HepG2 (cell line): Measurements from ENCODE around the gene BBS1. TPM values are rescaled to one million over a fixed set of nuclear protein-coding genes. Genes with fewer than 3 reads are reported as not detected.
A peak's percentile ranks its signal among the peaks of the same experiment; 100 is the strongest.

ENCODE experiments used
- ATAC-seq: fragments of 200-7000 bp; cut with Tn5 transposase; 3 replicates; pipeline ENCODE4 v1.9.1; 2020; ENCODE audit warnings: mild to moderate bottlenecking, moderate library complexity
- BruUV-seq: library from RNA; stranded (reverse); fragments of 400-500 nt; replicated peaks from 2 replicates; lab custom pipeline; 2021; lab: Mats Ljungman, UMichigan
- CTCF ChIA-PET: fragments of 300-600 bp; formaldehyde crosslinking; extraction: SDS; loops from one replicate; lab custom pipeline; 2021; ENCODE audit warnings: low total read pairs, inconsistent platforms, low intra/inter-chr PET ratio; lab: Yijun Ruan, JAX
- POLR2A ChIA-PET: fragments of 350-600 bp; sonication (Branson Sonifier 250); formaldehyde crosslinking; loops from one replicate; lab custom pipeline; 2020; ENCODE audit warnings: antibody characterized with exemption, inconsistent platforms; lab: Yijun Ruan, JAX
- DNase-seq: peaks from one replicate; pipeline ENCODE4 v3.0.0-alpha.2; 2015; ENCODE audit warnings: low spot score
- FAIRE-seq: peaks from 3 replicates; lab custom pipeline; 2011; peaks lifted over from hg19 to GRCh38; lab: Jason Lieb, UNC
- H2AFZ ChIP-seq: one replicate; pipeline ENCODE4 v1.6.1; 2011; ENCODE audit warnings: low read length, inconsistent platforms
- H3K27ac ChIP-seq: fragments of 300-600 bp; 3 replicates; pipeline ENCODE4 v1.8.0; 2011; ENCODE audit warnings: mixed run types, mild to moderate bottlenecking, mixed read lengths, low read length, inconsistent platforms; ENCODE audit not compliant: insufficient read depth; ENCODE audit errors: extremely low read length
- H3K27me3 ChIP-seq, 2 experiments: fragments of 200-600 bp in 1 of 2; 2 replicates in 1 of 2; 3 replicates in 1 of 2; pipeline versions ENCODE4 v1.6.0 to v1.8.0; 2011; ENCODE audit warnings: low read length in 2 of 2, mild to moderate bottlenecking in 2 of 2, moderate library complexity in 2 of 2, inconsistent platforms in 1 of 2; ENCODE audit not compliant: insufficient read depth in 2 of 2, control insufficient read depth in 1 of 2
- H3K36me3 ChIP-seq, 2 experiments: fragments of 200-600 bp in 1 of 2; replicated peaks in 1 of 2; 2 replicates in 1 of 2; 3 replicates in 1 of 2; pipeline versions ENCODE4 v1.5.1 to v1.8.0; 2011; ENCODE audit warnings: low read length in 2 of 2, inconsistent platforms in 1 of 2; ENCODE audit not compliant: insufficient read depth in 2 of 2, control insufficient read depth in 1 of 2
- H3K4me1 ChIP-seq: 2 replicates; pipeline ENCODE4 v1.5.1; 2012; ENCODE audit warnings: low read length, inconsistent platforms; ENCODE audit not compliant: insufficient read depth
- H3K4me2 ChIP-seq: 2 replicates; pipeline ENCODE4 v1.6.0; 2011; ENCODE audit warnings: low read depth, low read length, inconsistent platforms
- H3K4me3 ChIP-seq, 3 experiments: fragments of 200-600 bp in 1 of 3; sonication (generic), shearing (Covaris generic) in 1 of 3; replicated peaks in 1 of 3; 2 replicates each; pipeline ENCODE4 v1.5.1; 2011 to 2016; ENCODE audit warnings: low read length in 3 of 3, inconsistent platforms in 2 of 3, low read depth in 2 of 3, mild to moderate bottlenecking in 2 of 3, control low read depth in 1 of 3, mixed read lengths in 1 of 3; ENCODE audit not compliant: insufficient read depth in 1 of 3
- H3K79me2 ChIP-seq: one replicate; pipeline ENCODE4 v1.6.1; 2011; ENCODE audit warnings: low read length, inconsistent platforms; ENCODE audit not compliant: insufficient read depth
- H3K9ac ChIP-seq: 2 replicates; pipeline ENCODE4 v1.6.0; 2011; ENCODE audit warnings: mild to moderate bottlenecking, low read depth, low read length, inconsistent platforms; ENCODE audit not compliant: insufficient read depth
- H3K9me3 ChIP-seq: 2 replicates; pipeline ENCODE4 v1.5.1; 2012; ENCODE audit warnings: mild to moderate bottlenecking, low read length
- H4K20me1 ChIP-seq: 2 replicates; pipeline ENCODE4 v1.6.0; 2011; ENCODE audit warnings: inconsistent platforms, mild to moderate bottlenecking, low read length, moderate library complexity; ENCODE audit not compliant: insufficient read depth
- ARNTL ChIP-seq: sonication (generic); formaldehyde crosslinking; IDR thresholded peaks from 2 replicates; pipeline ENCODE4 v1.4.0; 2020; ENCODE audit warnings: mild to moderate bottlenecking, missing genetic modification reagents
- ASH2L ChIP-seq: fragments of 300-600, 200-600 bp; sonication (generic); IDR thresholded peaks from 2 replicates; pipeline ENCODE4 v1.7.0; 2017; ENCODE audit warnings: low read depth, mild to moderate bottlenecking, moderate library complexity, mixed read lengths, low read length; ENCODE audit not compliant: insufficient read length
- CBX5 ChIP-seq: sonication (generic); formaldehyde crosslinking; IDR thresholded peaks from 2 replicates; pipeline ENCODE4 v1.4.0; 2020; ENCODE audit warnings: missing genetic modification reagents, borderline replicate concordance
- CEBPB ChIP-seq: IDR thresholded peaks from 2 replicates; pipeline ENCODE4 v1.6.1; 2011; ENCODE audit warnings: low read depth, low read length, improper control_type of control experiment, borderline replicate concordance
- CHD4 ChIP-seq: fragments of 200-600 bp; sonication (generic); IDR thresholded peaks from 2 replicates; pipeline ENCODE4 v1.7.0; 2017; ENCODE audit warnings: mild to moderate bottlenecking, low read length, borderline replicate concordance
- FOXK1 ChIP-seq: sonication (generic); formaldehyde crosslinking; IDR thresholded peaks from 2 replicates; pipeline ENCODE4 v1.4.0; 2020; ENCODE audit warnings: low read depth, missing genetic modification reagents, borderline replicate concordance
- HNRNPH1 ChIP-seq: fragments of 200-400 bp; formaldehyde crosslinking; optimal IDR thresholded peaks from 2 replicates; pipeline ENCODE3; 2017; ENCODE audit warnings: mild to moderate bottlenecking, low read depth, low read length
- JUN ChIP-seq: sonication (generic); formaldehyde crosslinking; IDR thresholded peaks from 2 replicates; pipeline ENCODE4 v1.4.0; 2020; ENCODE audit warnings: mild to moderate bottlenecking, missing genetic modification reagents
- MXD4 ChIP-seq: IDR thresholded peaks from 2 replicates; pipeline ENCODE4 v1.6.1; 2016; ENCODE audit warnings: mild to moderate bottlenecking, missing biosample characterization, missing genetic modification reagents
- PRPF4 ChIP-seq: fragments of 200-400 bp; formaldehyde crosslinking; IDR thresholded peaks from 2 replicates; pipeline ENCODE4 v1.6.1; 2016; ENCODE audit warnings: low read length, low read depth; ENCODE audit not compliant: poor library complexity, severe bottlenecking
- RXRA ChIP-seq: sonication (generic); formaldehyde crosslinking; IDR thresholded peaks from 2 replicates; pipeline ENCODE4 v1.5.1; 2020; ENCODE audit warnings: missing genetic modification reagents
- SMAD9 ChIP-seq: sonication (generic); formaldehyde crosslinking; IDR thresholded peaks from 2 replicates; pipeline ENCODE4 v1.5.1; 2020; ENCODE audit warnings: mild to moderate bottlenecking, missing genetic modification reagents
- SP4 ChIP-seq: sonication (generic); formaldehyde crosslinking; IDR thresholded peaks from 2 replicates; pipeline ENCODE4 v1.8.1; 2023; ENCODE audit warnings: mild to moderate bottlenecking, missing genetic modification reagents
- ZFP1 ChIP-seq: IDR thresholded peaks from 2 replicates; pipeline ENCODE4 v1.6.1; 2016
- ZKSCAN8 ChIP-seq: IDR thresholded peaks from 2 replicates; pipeline ENCODE4 v1.6.1; 2016; ENCODE audit warnings: borderline replicate concordance, missing genetic modification reagents, missing compliant biosample characterization
- ZMYM4 ChIP-seq: sonication (generic); formaldehyde crosslinking; IDR thresholded peaks from 2 replicates; pipeline ENCODE4 v1.8.1; 2023; ENCODE audit warnings: mild to moderate bottlenecking, missing genetic modification reagents
- ZNF205 ChIP-seq: IDR thresholded peaks from 2 replicates; pipeline ENCODE4 v1.6.1; 2018; ENCODE audit warnings: missing biosample characterization, missing genetic modification reagents
- ZNF530 ChIP-seq: sonication (generic); formaldehyde crosslinking; IDR thresholded peaks from 2 replicates; pipeline ENCODE4 v1.5.0; 2020; ENCODE audit warnings: low read depth, mild to moderate bottlenecking, missing genetic modification reagents
- ZNF543 ChIP-seq: sonication (generic); formaldehyde crosslinking; IDR thresholded peaks from 2 replicates; pipeline ENCODE4 v1.4.0; 2020; ENCODE audit warnings: mild to moderate bottlenecking, missing genetic modification reagents
- ZNF558 ChIP-seq: sonication (generic); formaldehyde crosslinking; IDR thresholded peaks from 2 replicates; pipeline ENCODE4 v1.9.0; 2022; ENCODE audit warnings: mild to moderate bottlenecking, missing genetic modification reagents, borderline replicate concordance
- ZNF567 ChIP-seq: sonication (generic); formaldehyde crosslinking; IDR thresholded peaks from 2 replicates; pipeline ENCODE4 v1.8.1; 2023; ENCODE audit warnings: mild to moderate bottlenecking, missing genetic modification reagents, borderline replicate concordance
- ZSCAN31 ChIP-seq: sonication (generic); formaldehyde crosslinking; IDR thresholded peaks from 2 replicates; pipeline ENCODE4 v1.5.0; 2020; ENCODE audit warnings: low read depth, mild to moderate bottlenecking, missing genetic modification reagents
- WGBS: methylation state at CpG from one replicate; pipeline ENCODE4 v1.1.6; 2017; ENCODE audit warnings: low lambda C conversion rate; 5-methylcytosine and 5-hydroxymethylcytosine counted together
- in situ Hi-C: cut with HindIII; loops from 2 replicates; pipeline ENCODE4 v1.10.0; 2017; ENCODE audit warnings: low pct_unique_long_range_greater_than_20kb; ENCODE audit not compliant: extremely low pct_ligation_motif_present
- intact Hi-C: fragments of 100-400 bp; cut with micrococcal nuclease; formaldehyde crosslinking; loops from one replicate; pipeline ENCODE4 v1.10.0; 2022; ENCODE audit not compliant: unreplicated experiment
- polyA plus RNA-seq, 8 experiments: library from polyadenylated mRNA; depleted of rRNA in 3 of 8; stranded (reverse) in 7 of 8; unstranded in 1 of 8; fragments of >200 nt; fragmentation: Illumina TruSeq in 4 of 8; extraction: Trizol in 4 of 8; gene quantifications; 2 replicates each; pipeline versions ENCODE4 v1.2.1 to v1.2.3, GENCODE V29; 2011 to 2016; ENCODE audit warnings: low read depth in 4 of 8, missing spikeins in 1 of 8, mixed read lengths in 1 of 8; ENCODE audit not compliant: insufficient read depth in 1 of 8
- total RNA-seq, 5 experiments: library from RNA; depleted of rRNA; stranded (reverse); fragments of >200 nt; fragmentation: Illumina TruSeq; extraction: Trizol; gene quantifications; 2 replicates each; pipeline ENCODE4 v1.2.3, GENCODE V29; 2016; ENCODE audit warnings: low read depth in 1 of 5
- TF ChIP-seq, protein P1 (sequence below): sonication (generic); formaldehyde crosslinking; IDR thresholded peaks from 2 replicates; pipeline ENCODE4 v1.4.0; 2020; ENCODE audit warnings: low read depth, mild to moderate bottlenecking, missing genetic modification reagents
- TF ChIP-seq, protein P2 (sequence below): IDR thresholded peaks from 2 replicates; pipeline ENCODE4 v1.6.1; 2012; ENCODE audit warnings: low read depth, low read length, improper control_type of control experiment

The BBS1 gene
- total and polyA plus RNA-seq, 2 of the 13 experiments (the other 11 are each of a cell fraction or from before 2014, with no cell fraction given): 11.7 to 14.1 TPM

DNA sequence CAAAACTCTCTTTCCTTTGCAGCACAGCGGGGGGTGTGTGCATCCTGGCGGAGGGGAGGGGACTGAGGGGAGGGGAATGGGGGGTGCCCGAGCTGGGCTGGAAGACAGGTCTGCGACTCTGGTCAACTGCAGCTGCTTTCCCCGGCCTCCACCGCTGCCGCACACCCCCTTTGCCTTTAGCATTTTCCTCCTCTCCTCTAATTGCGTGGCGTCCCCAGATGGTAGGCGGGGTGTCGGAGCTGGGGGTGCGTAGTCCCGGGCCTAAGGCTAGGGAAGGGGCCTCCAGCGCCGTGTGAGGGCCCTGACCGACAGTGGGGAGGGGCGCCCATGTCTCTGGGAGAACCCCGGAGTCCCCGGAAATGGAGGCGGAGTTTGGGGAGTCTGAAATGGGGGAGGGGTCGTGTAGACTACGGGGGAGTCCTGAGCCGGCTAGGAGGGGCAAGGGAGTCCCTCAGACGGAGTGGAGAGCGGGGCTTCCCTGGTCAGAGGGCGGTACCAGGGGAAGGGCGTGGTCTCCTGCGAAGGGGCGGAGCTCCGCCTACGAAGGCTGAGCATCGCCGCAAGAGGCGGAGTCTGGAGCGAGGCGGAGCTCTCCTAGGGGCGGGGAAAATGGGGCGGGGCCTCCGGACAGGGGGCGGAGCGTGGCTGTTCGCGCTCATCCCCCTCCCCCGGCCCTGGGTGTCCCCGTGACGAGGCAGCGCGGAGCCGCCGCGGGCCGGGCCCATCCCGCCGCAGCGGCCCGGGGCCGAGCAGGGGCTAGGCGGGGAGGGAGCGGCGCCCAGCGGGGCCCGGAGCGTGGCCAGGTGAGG is 44.0 kb upstream of the BBS1 start, which contains the start of gene PELI3:
TSS of gene PELI3 (plus strand) at position 681 of the 809 bp plus-strand sequence. CDS start 1,224 bp downstream, outside the sequence.
- Histone ChIP-seq H3K79me2 (no peaks in the 10 kb centered on the region), H3K4me3 (peak within 1 kb of the TSS; percentile 77 to 87 (median 84)), H3K9ac (peak within 1 kb of the TSS; percentile 68), H3K4me1 (peaks cover 26% of the 10 kb centered on the region), H3K4me2 (peak within 1 kb of the TSS; percentile 88), H4K20me1 (no peaks in the 10 kb centered on the region; the same call in 1 of the 2 replicates), H3K36me3 (no peaks in the 10 kb centered on the region; a peak in 1 of 5 replicates), H3K9me3 (no peaks in the 10 kb centered on the region), H3K27me3 (peaks cover 0 to 12% of the 10 kb centered on the region in 2 experiments; a peak in 3 of 5 replicates), H3K27ac (no peak within 1 kb of the TSS), H2AFZ (no peak within 1 kb of the TSS)
- ChIA-PET POLR2A (interaction anchor here (0.6 to 3.4 kb wide), 17 partner anchors 8 to 373 kb away, joined by 3 to 48 read pairs (median 4); partner anchors contain the start of genes BBS1, CCDC87, CCS and DPP3), CTCF (no interaction called here)
- intact Hi-C loops: no loop called here
- BruUV-seq: no TSS peak
- DNase-seq (peak; percentile 72), FAIRE-seq (peak; percentile 59), ATAC-seq (peak; percentile 86)
- WGBS: 2% methylated on average over 17 of the region's 63 CpGs
- in situ Hi-C loops: no loop called here
- TF ChIP-seq ZNF530 (no peak), JUN (no peak), ZNF567 (CRISPR knock-in tag) (0 out of 2 replicates have a peak, but pooled peaks have one; percentile 52), ZNF205 (CRISPR knock-in tag) (no peak), RXRA (CRISPR knock-in tag) (peak; percentile 30; the same call in 1 of the 2 replicates), MXD4 (no peak), ZFP1 (CRISPR knock-in tag) (no peak), ZNF558 (CRISPR knock-in tag) (no peak), SP4 (CRISPR knock-in tag) (peak; percentile 70), ZKSCAN8 (CRISPR knock-in tag) (no peak), ARNTL (CRISPR knock-in tag) (no peak), PRPF4 (no peak), ZMYM4 (CRISPR knock-in tag) (no peak), SMAD9 (no peak), CHD4 (no peak), CBX5 (CRISPR knock-in tag) (no peak), ASH2L (no peak), FOXK1 (no peak), CEBPB (no peak), HNRNPH1 (no peak), ZNF543 (no peak), ZSCAN31 (CRISPR knock-in tag) (0 out of 2 replicates have a peak, but pooled peaks have one; percentile 45)
- TF ChIP-seq, protein P1, sequence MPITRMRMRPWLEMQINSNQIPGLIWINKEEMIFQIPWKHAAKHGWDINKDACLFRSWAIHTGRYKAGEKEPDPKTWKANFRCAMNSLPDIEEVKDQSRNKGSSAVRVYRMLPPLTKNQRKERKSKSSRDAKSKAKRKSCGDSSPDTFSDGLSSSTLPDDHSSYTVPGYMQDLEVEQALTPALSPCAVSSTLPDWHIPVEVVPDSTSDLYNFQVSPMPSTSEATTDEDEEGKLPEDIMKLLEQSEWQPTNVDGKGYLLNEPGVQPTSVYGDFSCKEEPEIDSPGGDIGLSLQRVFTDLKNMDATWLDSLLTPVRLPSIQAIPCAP (CRISPR knock-in tag): no peak
- TF ChIP-seq, protein P2, sequence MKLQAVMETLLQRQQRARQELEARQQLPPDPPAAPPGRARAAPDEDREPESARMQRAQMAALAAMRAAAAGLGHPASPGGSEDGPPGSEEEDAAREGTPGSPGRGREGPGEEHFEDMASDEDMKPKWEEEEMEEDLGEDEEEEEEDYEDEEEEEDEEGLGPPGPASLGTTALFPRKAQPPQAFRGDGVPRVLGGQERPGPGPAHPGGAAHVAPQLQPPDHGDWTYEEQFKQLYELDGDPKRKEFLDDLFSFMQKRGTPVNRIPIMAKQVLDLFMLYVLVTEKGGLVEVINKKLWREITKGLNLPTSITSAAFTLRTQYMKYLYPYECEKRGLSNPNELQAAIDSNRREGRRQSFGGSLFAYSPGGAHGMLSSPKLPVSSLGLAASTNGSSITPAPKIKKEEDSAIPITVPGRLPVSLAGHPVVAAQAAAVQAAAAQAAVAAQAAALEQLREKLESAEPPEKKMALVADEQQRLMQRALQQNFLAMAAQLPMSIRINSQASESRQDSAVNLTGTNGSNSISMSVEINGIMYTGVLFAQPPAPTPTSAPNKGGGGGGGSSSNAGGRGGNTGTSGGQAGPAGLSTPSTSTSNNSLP: no peak
